ENCODE data around the gene PRR15L. TPM values are rescaled to one million over a fixed set of nuclear protein-coding genes. Genes with fewer than 3 reads are reported as not detected.

Gene PRR15L
- total RNA-seq, 2 donors from 2014 or later: 0.57 to 0.60 TPM

DNA sequence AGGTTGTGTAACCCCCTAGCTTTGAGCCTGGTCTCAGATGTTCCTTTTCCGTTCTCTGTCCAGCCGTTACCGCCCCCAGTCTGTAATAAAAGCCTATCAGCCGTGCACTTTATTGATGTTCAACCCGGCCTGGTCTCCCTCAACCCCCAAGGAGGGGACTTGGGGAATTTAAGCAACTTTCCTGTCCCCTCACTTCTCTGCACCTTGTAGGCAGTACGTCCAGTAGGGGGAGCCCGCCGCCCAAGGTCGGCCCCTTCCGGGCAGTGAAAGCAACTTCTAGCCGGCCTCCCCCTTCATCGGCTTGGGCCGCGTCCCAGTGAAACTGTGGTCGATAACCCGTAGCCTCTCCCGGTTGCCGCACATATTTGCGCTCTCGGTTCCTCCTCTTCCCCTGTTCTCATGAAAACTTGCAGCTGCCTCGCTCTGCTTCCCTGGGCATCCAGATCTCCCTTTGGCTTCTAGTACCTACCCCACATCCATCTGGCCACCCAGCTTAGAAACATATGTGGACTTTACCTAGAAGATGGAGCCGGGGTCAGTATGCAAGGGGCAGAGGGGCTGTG is 8.4 kb downstream of the PRR15L start:
- Histone ChIP-seq H3K27ac (ENCODE audit: low read depth, low read length) (no peak overlapping the region), H3K9ac (ENCODE audit: extremely low read depth, low read length, poor library complexity, severe bottlenecking) (no peak overlapping the region), H3K36me3 (ENCODE audit: control insufficient read depth, insufficient read depth, low read length) (peaks cover 14% of the 10 kb centered on the region), H3K4me3 (ENCODE audit: low read length) (peak overlapping the region; percentile 64), H3K27me3 (ENCODE audit: control insufficient read depth, insufficient read depth, low read length, poor library complexity, severe bottlenecking) (no peaks in the 10 kb centered on the region), H3K9me3 (ENCODE audit: control insufficient read depth, low read length) (no peaks in the 10 kb centered on the region), H3K4me1 (ENCODE audit: control insufficient read depth, insufficient read depth, low read length) (no peaks in the 10 kb centered on the region)
- H3K36me3 Mint-ChIP-seq (ENCODE audit: low read depth): peaks cover 1% of the 10 kb centered on the region
- H3K4me3 Mint-ChIP-seq: no peak overlapping the region
- H3K4me1 Mint-ChIP-seq: peaks cover 5% of the 10 kb centered on the region
- no peaks in the 10 kb centered on the region for H3K27me3 Mint-ChIP-seq (ENCODE audit: insufficient read depth)
- peak; percentile 99 for DNase-seq
- H3K9me3 Mint-ChIP-seq: no peaks in the 10 kb centered on the region
- TF ChIP-seq, protein P1, sequence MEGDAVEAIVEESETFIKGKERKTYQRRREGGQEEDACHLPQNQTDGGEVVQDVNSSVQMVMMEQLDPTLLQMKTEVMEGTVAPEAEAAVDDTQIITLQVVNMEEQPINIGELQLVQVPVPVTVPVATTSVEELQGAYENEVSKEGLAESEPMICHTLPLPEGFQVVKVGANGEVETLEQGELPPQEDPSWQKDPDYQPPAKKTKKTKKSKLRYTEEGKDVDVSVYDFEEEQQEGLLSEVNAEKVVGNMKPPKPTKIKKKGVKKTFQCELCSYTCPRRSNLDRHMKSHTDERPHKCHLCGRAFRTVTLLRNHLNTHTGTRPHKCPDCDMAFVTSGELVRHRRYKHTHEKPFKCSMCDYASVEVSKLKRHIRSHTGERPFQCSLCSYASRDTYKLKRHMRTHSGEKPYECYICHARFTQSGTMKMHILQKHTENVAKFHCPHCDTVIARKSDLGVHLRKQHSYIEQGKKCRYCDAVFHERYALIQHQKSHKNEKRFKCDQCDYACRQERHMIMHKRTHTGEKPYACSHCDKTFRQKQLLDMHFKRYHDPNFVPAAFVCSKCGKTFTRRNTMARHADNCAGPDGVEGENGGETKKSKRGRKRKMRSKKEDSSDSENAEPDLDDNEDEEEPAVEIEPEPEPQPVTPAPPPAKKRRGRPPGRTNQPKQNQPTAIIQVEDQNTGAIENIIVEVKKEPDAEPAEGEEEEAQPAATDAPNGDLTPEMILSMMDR (conservative IDR thresholded peaks at IDR 0.05): peak; percentile 96
- H3K27ac Mint-ChIP-seq: peak overlapping the region; percentile 12
- 3 to 10% methylated on average over 10 to 22 of the region's 22 CpGs for WGBS, 2 experiments (ENCODE audit: insufficient coverage in 1 of 2, insufficient read length in 1 of 2)

- no peaks in the 10 kb centered on the region for H3K9me3 ChIP-seq (ENCODE audit: control insufficient read depth, low read length)
- Mint-ChIP-seq H3K4me3 (no peak overlapping the region), H3K4me1 (peaks cover 5% of the 10 kb centered on the region)
Measured at GRCh38 chr17:47948706-47949196, 8.9 kb downstream of the PRR15L start.

DNA sequence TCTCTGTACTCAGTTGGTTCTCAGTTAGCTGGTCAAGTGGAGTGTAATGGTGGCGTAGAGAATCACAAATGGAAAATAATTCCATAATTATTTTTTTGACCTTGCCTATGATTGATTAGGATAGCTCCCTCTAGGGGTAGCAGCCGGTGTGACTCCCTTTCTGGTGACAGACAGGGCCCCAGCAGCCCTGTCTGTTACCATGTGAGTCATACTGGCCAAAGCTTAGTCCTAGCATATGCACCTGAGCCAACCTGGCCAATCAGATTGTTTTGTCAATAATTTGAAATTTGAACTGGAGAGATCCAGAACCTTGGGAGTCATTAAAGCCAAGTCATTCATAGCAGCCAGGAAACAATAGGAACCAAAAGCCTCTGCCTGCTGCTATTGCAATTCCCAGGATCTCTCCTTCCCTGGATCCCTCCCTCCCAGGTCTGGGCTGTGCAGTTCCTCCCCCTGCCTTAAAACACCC is 10.7 kb downstream of the PRR15L start:
- Mint-ChIP-seq H3K4me1 (peaks cover 5% of the 10 kb centered on the region), H3K36me3 (ENCODE audit: low read depth) (peaks cover 1% of the 10 kb centered on the region), H3K27ac (no peak overlapping the region), H3K9me3 (no peaks in the 10 kb centered on the region), H3K27me3 (ENCODE audit: insufficient read depth) (no peaks in the 10 kb centered on the region), H3K4me3 (no peak overlapping the region)
- Histone ChIP-seq H3K9me3 (ENCODE audit: control insufficient read depth, low read length) (no peaks in the 10 kb centered on the region), H3K27ac (ENCODE audit: low read depth, low read length) (no peak overlapping the region), H3K27me3 (ENCODE audit: control insufficient read depth, insufficient read depth, low read length, poor library complexity, severe bottlenecking) (no peaks in the 10 kb centered on the region), H3K9ac (ENCODE audit: extremely low read depth, low read length, poor library complexity, severe bottlenecking) (no peak overlapping the region), H3K4me1 (ENCODE audit: control insufficient read depth, insufficient read depth, low read length) (no peaks in the 10 kb centered on the region), H3K4me3 (ENCODE audit: low read length) (no peak overlapping the region), H3K36me3 (ENCODE audit: control insufficient read depth, insufficient read depth, low read length) (peaks cover 14% of the 10 kb centered on the region)
- 9 to 17% methylated on average over 1 to 2 of the region's 2 CpGs for WGBS, 2 experiments (ENCODE audit: insufficient coverage in 1 of 2, insufficient read length in 1 of 2)
- DNase-seq: peak; percentile 97
- TF ChIP-seq, protein P1 (conservative IDR thresholded peaks at IDR 0.05): peak; percentile 96

More at GRCh38 chr17:47948706-47949196, 8.9 kb downstream of the PRR15L start:
- no peak overlapping the region for H3K9ac ChIP-seq (ENCODE audit: extremely low read depth, low read length, poor library complexity, severe bottlenecking)
- H3K9me3 Mint-ChIP-seq: no peaks in the 10 kb centered on the region
- H3K27me3 ChIP-seq (ENCODE audit: control insufficient read depth, insufficient read depth, low read length, poor library complexity, severe bottlenecking): no peaks in the 10 kb centered on the region
- peak overlapping the region; percentile 12 for H3K27ac Mint-ChIP-seq
- TF ChIP-seq, protein P1 (conservative IDR thresholded peaks at IDR 0.05): no peak
- no peaks in the 10 kb centered on the region for H3K27me3 Mint-ChIP-seq (ENCODE audit: insufficient read depth)
- DNase-seq: no peak
- H3K4me1 ChIP-seq (ENCODE audit: control insufficient read depth, insufficient read depth, low read length): no peaks in the 10 kb centered on the region
- 77 to 100% methylated on average over 2 to 5 of the region's 5 CpGs for WGBS, 2 experiments (ENCODE audit: insufficient coverage in 1 of 2, insufficient read length in 1 of 2)
- peaks cover 1% of the 10 kb centered on the region for H3K36me3 Mint-ChIP-seq (ENCODE audit: low read depth)
- peaks cover 14% of the 10 kb centered on the region for H3K36me3 ChIP-seq (ENCODE audit: control insufficient read depth, insufficient read depth, low read length)
- no peak overlapping the region for H3K4me3 ChIP-seq (ENCODE audit: low read length)
- no peak overlapping the region for H3K27ac ChIP-seq (ENCODE audit: low read depth, low read length)

All from endodermal cell (in vitro differentiated cells).